ENCODE data around the gene RBKS.
"Not testable (repeated sequence)": the region's sequence is repeated elsewhere in the genome, so short reads cannot be mapped to it uniquely, and the experiment has no call there.

RBKS gene

DNA sequence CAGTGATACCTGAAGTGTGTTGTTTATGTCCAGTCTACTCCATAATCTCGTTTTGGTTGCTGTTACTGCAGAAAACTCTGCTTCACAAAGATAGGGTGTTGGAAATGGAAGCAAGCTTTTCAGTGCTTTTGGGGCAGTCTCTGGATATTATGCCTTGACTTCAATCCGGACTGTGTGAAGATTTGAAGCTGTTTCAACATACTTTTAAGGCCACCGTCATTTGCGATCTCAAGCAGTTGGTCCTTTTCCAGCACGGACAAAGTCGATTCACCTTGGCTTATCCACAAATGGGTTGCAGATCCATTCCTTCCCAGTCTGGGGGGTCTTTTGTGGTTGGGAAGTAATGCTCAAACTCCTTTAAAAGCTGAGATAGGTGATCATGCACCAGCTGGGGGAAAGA, 20.4 kb downstream of the RBKS start:
- DNase-seq: no peak

GRCh38 chr2:27866237-27866636, 23.9 kb downstream of the RBKS start:
- no peak for DNase-seq

GRCh38 chr2:27863955-27864354, 26.2 kb downstream of the RBKS start:
- not testable (repeated sequence) for DNase-seq

DNA sequence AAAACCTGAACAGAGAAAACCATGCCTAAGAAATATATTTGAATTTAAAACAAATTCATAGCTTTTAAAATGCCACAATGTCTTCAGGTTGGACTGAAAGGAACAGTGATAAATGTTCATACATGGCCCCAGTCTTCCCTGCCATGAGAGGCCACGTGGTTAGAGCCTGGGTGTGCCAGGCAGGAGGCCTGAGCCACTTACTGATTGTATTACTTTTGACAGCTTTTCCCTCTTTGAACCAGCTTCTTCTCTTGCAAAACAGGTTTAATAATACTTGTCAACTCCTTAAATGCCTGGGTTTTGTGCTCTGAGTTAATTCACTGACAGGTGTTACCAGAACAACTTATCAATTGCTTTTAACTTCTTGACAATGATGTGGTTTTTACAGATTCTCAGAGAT, 27.0 kb downstream of the RBKS start:
- no peak for DNase-seq

GRCh38 chr2:27860111-27860510, 30.1 kb downstream of the RBKS start:
- no peak for DNase-seq

- no peak for DNase-seq
Measured at GRCh38 chr2:27857417-27858172, 32.6 kb downstream of the RBKS start.

- DNase-seq: no peak
Measured at GRCh38 chr2:27856956-27857355, 33.2 kb downstream of the RBKS start.

DNA sequence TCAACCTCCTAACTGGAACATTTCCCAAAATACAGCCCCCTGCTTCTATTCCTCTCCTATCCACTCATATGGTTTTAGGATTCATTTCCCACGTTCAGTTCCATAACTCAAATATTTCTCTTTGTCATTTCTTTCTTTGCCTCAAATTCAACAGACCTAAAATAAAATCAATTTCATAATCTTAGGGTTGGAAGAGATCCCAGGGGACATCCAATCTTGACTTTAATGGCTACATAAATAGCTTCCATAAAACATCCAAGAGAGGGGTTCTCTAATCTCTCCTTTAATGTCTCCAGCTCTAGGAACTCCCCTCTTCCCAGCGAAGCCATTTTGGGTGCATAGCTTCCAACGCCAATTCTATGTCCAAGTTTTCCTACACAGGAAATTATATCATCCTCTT, 33.8 kb downstream of the RBKS start:
- no peak for DNase-seq

GRCh38 chr2:27855476-27855875, 34.7 kb downstream of the RBKS start:
- no peak for DNase-seq

GRCh38 chr2:27854229-27854862, 35.8 kb downstream of the RBKS start:
- no peak for DNase-seq

DNA sequence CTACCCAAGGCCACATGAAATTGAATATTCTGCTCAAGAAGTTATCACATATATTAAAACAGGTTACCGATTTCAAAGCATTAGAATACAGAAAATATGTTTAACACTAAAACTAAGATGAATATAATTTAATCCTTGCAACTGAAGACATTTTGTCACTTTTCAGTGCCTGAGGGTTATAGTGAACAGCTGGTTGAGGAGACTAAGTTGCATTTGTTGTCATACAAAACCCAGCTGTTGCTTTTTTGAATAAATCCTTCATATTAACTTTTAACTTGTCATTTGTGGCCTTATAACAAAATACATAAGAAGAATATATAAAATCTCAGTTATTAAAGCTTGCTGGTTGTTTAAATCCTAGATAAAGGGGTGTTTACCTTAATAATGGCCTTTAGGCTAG, 37.5 kb downstream of the RBKS start:
- DNase-seq: no peak

GRCh38 chr2:27849558-27850205, 40.5 kb downstream of the RBKS start:
- no peak for DNase-seq

DNA sequence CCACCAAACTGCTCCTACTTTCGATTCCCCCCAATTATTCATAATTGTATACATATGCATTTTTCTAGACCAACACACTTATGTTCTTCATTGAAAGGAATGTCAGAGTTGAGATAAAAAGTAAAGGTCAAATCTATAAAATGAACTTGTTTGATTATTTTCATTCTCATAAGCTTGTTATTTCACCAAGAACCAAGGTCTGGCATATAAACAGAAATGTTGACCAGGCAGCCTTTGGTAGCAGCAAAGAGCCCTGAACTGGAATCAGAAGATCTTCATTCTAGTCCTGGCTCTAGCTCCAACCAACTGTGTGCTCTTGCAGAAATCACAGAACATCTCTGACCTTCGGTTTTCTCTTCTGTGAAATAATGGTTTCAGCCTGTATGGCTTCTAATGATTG, 42.9 kb downstream of the RBKS start:
- no peak for DNase-seq

DNA sequence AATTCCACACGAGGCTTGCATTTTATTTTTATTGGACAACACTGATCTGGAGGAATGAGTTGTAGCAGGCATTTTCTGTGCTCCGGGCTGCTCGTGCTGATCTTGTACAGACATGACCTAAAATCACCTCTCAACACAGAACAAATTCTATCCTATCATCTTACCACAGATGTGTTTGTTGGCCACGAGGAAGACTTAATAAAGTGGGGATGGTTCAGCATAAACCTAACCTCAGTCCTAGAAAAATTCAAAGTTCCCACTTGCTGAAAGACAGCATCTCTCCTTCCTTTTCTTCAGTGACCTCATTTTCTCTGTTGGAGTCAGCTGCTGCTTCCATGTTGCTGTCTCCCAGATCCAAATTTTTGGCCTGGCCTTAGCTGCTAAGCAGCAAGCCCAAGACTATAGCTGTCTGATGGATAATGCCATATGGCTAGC, 45.3 kb downstream of the RBKS start:
- DNase-seq: no peak

GRCh38 chr2:27843992-27844391, 46.2 kb downstream of the RBKS start:
- no peak for DNase-seq

GRCh38 chr2:27842894-27843293, 47.3 kb downstream of the RBKS start:
- DNase-seq: no peak

DNA sequence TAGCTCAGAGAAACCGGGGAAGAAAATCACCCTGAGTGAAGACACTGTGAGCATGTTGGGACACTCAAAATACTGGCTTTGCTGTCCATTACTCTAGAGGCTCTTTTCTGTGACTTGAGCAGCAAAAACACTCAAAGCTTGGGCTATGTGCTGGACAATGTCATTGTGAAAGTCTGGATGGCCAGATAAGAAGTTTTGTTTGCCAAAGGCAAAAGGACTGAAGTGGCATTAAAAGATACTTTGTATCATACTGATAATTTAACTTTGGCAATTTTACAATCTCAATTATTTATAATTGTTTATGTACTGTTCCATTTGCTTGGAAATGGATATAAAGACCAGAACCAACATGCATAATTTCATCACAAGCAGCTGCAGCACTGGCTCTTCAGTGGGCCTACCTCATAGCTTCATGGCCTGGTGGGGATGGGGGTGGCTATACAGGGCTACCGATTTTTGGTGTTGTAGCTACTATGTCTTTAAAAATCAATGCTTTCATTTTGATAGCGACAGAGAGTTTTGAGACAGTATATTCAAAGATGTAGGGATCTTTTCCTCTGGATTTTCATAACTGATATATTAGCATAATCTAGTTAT, 51.1 kb downstream of the RBKS start:
- no peak for DNase-seq

GRCh38 chr2:27838502-27838901, 51.7 kb downstream of the RBKS start:
- DNase-seq: no peak

DNA sequence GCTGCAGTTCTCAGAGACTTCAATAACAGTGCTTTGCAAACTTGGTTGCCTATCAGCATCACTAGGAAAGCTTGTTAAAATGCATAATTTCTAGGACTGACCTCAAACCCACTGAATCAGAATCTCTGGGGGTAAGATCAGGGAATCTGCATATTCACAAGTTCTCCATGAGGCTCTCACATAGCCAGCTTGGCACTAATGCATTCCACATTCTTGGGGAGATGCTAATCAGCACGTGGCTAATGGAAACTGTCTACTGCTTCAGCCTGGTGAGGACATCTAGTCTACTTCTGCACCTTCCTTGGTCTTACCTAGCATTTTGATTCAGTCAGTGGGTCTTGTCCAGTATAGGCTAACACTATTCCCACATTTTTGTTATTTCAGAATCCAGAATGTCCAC, 56.3 kb downstream of the RBKS start:
- DNase-seq: no peak

DNA sequence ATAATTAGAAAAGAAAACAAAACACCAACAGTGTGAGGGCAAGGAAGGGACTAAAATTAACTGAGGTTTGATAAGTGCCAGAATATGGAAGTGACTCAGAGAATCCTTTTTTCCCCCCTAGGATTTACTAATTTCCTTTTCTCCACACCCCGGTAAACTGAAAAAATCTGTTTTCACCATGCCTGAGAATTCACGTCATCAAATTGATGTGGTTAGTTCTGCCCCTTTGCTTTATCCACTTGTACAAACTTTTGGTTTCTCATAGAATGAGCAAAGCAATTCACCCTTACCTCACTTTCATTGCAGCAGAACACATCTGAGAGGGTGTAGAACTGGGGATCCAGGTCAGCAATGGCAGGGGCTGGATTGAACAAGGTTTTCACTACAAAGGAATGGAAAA, 57.8 kb downstream of the RBKS start:
- no peak for DNase-seq

DNA sequence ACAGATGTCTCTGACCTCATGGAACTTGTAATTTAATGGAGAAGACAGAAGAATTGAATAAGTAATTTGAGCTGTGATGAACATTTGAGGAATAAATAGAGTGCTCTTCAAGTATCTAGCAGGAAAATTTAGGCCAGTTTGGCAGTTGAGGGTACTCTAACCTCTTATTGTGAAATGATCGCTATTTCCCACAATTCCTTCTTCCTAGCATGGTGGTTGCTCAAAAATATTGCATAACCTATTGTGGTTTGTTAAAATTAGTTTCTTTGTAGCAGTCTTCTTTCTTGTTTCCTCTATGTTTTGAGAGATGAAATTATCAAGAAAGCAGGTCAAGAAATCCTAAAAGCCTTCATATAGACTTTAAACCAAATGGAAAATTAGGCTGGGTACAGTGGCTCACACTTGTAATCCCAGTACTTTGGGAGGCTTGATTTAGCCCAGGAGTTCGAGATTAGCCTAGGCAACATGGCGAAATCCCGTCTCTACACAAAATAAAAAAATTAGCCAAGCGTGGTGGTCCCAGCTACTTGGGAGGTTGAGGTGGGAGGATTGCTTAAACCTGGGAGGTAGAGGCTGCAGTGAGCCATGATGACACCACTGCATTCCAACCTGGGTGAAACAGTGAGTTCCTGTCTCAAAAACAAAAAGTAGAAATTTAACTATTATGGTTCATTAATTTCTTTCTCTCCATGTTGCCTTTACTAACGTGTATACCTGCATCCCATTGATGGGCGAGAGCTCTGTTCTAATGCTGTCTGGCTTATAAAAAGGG, 58.7 kb downstream of the RBKS start:
- no peak for DNase-seq

GRCh38 chr2:27830656-27831055, 59.5 kb downstream of the RBKS start:
- DNase-seq: no peak

DNA sequence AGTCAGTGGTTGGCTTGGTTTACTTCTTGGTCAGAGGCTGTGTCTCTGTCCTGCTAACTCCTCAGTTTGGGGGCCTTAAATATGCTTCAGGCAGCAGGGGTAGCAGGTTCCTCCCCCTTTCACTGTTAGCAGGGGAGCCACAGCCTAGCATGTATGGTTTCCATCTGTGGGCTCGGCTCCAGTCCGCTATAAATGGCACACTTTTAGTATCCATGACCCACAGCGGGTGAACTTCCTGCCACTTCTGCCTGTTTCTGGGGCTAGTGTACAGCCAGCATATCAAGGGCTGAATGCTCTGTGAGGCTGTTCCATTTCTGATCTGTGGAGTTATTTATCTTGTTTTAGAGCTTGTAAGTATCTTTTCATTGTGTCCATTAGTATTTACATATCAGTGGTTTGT, 60.4 kb downstream of the RBKS start:
- no peak for DNase-seq

All from CD4-positive, alpha-beta T cell treated with Interferon gamma for 1 hour (primary cell).